HepG2 (cell line): Measurements from ENCODE around the gene KIF19. TPM values are rescaled to one million over a fixed set of nuclear protein-coding genes. Genes with fewer than 3 reads are reported as not detected.

Experiments
- EEA1 ChIP-seq: sonication (generic); formaldehyde crosslinking; IDR thresholded peaks from 2 replicates; pipeline ENCODE4 v1.5.1; 2020; ENCODE audit warnings: mild to moderate bottlenecking, missing genetic modification reagents, borderline replicate concordance
- FOXK1 ChIP-seq: sonication (generic); formaldehyde crosslinking; IDR thresholded peaks from 2 replicates; pipeline ENCODE4 v1.4.0; 2020; ENCODE audit warnings: low read depth, missing genetic modification reagents, borderline replicate concordance
- MAFK ChIP-seq, 2 experiments: IDR thresholded peaks in 1 of 2; conservative IDR thresholded peaks in 1 of 2; 2 replicates each; pipeline ENCODE4 v1.6.1; 2011; ENCODE audit warnings: improper control_type of control experiment in 2 of 2, low read length in 2 of 2
- NR2F1 ChIP-seq, 2 experiments: fragments of 450-650 bp in 1 of 2; formaldehyde crosslinking in 1 of 2; IDR thresholded peaks; 2 replicates each; pipeline versions ENCODE4 v1.5.0 to v1.6.1; 2016 to 2020; ENCODE audit warnings: mild to moderate bottlenecking in 1 of 2, missing compliant biosample characterization in 1 of 2, missing genetic modification reagents in 1 of 2, moderate library complexity in 1 of 2
- ZBTB1 ChIP-seq: sonication (generic); formaldehyde crosslinking; IDR thresholded peaks from 2 replicates; pipeline ENCODE4 v1.4.0; 2020; ENCODE audit warnings: missing genetic modification reagents, borderline replicate concordance
- ZNF224 ChIP-seq: sonication (generic); formaldehyde crosslinking; IDR thresholded peaks from 2 replicates; pipeline ENCODE4 v1.5.0; 2020; ENCODE audit warnings: mild to moderate bottlenecking, missing genetic modification reagents
- ZNF615 ChIP-seq: sonication (generic); formaldehyde crosslinking; IDR thresholded peaks from 2 replicates; pipeline ENCODE4 v1.5.0; 2020; ENCODE audit warnings: mild to moderate bottlenecking, missing genetic modification reagents, borderline replicate concordance
- ZNF709 ChIP-seq: sonication (generic); formaldehyde crosslinking; IDR thresholded peaks from 2 replicates; pipeline ENCODE4 v1.5.0; 2020; ENCODE audit warnings: mild to moderate bottlenecking, missing genetic modification reagents
- ZNF737 ChIP-seq: sonication (generic); formaldehyde crosslinking; IDR thresholded peaks from 2 replicates; pipeline ENCODE4 v1.5.0; 2020; ENCODE audit warnings: missing genetic modification reagents, mild to moderate bottlenecking, borderline replicate concordance
- polyA plus RNA-seq, 8 experiments: library from polyadenylated mRNA; depleted of rRNA in 3 of 8; stranded (reverse) in 7 of 8; unstranded in 1 of 8; fragments of >200 nt; fragmentation: Illumina TruSeq in 4 of 8; extraction: Trizol in 4 of 8; gene quantifications; 2 replicates each; pipeline versions ENCODE4 v1.2.1 to v1.2.3, GENCODE V29; 2011 to 2016; ENCODE audit warnings: low read depth in 4 of 8, missing spikeins in 1 of 8, mixed read lengths in 1 of 8; ENCODE audit not compliant: insufficient read depth in 1 of 8
- total RNA-seq, 5 experiments: library from RNA; depleted of rRNA; stranded (reverse); fragments of >200 nt; fragmentation: Illumina TruSeq; extraction: Trizol; gene quantifications; 2 replicates each; pipeline ENCODE4 v1.2.3, GENCODE V29; 2016; ENCODE audit warnings: low read depth in 1 of 5
- TF ChIP-seq, protein P1 (sequence below): sonication (generic); formaldehyde crosslinking; IDR thresholded peaks from 2 replicates; pipeline ENCODE4 v1.4.0; 2020; ENCODE audit warnings: missing genetic modification reagents, borderline replicate concordance
- TF ChIP-seq, protein P2 (sequence below): IDR thresholded peaks from 2 replicates; pipeline ENCODE4 v1.6.1; 2018; ENCODE audit warnings: missing genetic modification reagents
- TF ChIP-seq, protein P3 (sequence below): sonication (generic); formaldehyde crosslinking; IDR thresholded peaks from 2 replicates; pipeline ENCODE4 v1.8.1; 2023; ENCODE audit warnings: mild to moderate bottlenecking, moderate library complexity, missing genetic modification reagents
- TF ChIP-seq, protein P4 (sequence below): sonication (generic); formaldehyde crosslinking; IDR thresholded peaks from 2 replicates; pipeline ENCODE4 v1.5.1; 2020; ENCODE audit warnings: mild to moderate bottlenecking, missing genetic modification reagents, borderline replicate concordance

The KIF19 gene
- total and polyA plus RNA-seq, 2 of the 13 experiments (the other 11 are each of a cell fraction or from before 2014, with no cell fraction given) = not detected

DNA sequence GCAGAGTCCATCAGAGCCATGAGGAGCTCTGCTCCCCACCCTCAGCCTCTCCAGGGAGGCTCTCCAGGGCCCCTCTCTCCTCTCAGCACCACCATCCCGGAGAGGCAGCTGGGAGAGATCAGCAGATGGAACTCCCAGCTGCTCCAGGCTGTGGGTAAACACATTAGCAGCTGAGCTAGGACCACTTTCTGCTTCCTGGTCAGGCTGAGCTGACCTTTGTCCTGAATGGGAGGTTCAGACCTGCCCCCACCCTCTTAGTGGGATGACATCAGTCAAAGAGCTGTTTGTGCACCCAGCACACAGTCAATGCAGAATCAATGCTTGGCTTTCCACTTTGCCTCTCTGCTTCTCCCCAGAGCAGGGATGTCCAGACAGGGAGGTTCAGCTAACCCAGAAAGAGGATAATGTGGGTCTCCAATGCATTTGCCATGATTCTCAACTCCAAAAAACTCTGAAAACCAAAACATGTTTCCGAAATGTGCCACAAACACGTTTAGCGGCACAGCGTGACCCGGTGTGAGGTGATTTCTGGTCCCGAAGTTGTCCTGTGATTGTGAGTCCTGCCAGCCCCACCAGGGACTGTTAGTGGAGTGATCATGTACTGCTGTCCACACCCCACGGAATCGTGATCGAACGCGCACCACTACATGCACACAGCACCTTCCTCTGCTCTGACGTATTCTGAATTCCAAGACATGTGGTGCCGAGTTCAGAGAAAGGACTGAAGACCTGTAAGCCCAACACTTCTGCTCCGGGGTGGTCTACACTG is 48.0 kb downstream of the KIF19 start (continued):
- TF ChIP-seq, protein P1, sequence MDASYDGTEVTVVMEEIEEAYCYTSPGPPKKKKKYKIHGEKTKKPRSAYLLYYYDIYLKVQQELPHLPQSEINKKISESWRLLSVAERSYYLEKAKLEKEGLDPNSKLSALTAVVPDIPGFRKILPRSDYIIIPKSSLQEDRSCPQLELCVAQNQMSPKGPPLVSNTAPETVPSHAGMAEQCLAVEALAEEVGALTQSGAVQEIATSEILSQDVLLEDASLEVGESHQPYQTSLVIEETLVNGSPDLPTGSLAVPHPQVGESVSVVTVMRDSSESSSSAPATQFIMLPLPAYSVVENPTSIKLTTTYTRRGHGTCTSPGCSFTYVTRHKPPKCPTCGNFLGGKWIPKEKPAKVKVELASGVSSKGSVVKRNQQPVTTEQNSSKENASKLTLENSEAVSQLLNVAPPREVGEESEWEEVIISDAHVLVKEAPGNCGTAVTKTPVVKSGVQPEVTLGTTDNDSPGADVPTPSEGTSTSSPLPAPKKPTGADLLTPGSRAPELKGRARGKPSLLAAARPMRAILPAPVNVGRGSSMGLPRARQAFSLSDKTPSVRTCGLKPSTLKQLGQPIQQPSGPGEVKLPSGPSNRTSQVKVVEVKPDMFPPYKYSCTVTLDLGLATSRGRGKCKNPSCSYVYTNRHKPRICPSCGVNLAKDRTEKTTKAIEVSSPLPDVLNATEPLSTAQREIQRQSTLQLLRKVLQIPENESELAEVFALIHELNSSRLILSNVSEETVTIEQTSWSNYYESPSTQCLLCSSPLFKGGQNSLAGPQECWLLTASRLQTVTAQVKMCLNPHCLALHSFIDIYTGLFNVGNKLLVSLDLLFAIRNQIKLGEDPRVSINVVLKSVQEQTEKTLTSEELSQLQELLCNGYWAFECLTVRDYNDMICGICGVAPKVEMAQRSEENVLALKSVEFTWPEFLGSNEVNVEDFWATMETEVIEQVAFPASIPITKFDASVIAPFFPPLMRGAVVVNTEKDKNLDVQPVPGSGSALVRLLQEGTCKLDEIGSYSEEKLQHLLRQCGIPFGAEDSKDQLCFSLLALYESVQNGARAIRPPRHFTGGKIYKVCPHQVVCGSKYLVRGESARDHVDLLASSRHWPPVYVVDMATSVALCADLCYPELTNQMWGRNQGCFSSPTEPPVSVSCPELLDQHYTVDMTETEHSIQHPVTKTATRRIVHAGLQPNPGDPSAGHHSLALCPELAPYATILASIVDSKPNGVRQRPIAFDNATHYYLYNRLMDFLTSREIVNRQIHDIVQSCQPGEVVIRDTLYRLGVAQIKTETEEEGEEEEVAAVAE (CRISPR knock-in tag) = peak; percentile 69; the same call in 1 of the 2 replicates
- TF ChIP-seq EEA1 = no peak
- TF ChIP-seq ZNF224 (CRISPR knock-in tag) = no peak
- no peak for TF ChIP-seq ZBTB1 (CRISPR knock-in tag)
- no peak for TF ChIP-seq ZNF737
- TF ChIP-seq NR2F1 (CRISPR knock-in tag; IDR thresholded peaks at IDR 0.05) = peak; percentile 75 to 78
- TF ChIP-seq, protein P2, sequence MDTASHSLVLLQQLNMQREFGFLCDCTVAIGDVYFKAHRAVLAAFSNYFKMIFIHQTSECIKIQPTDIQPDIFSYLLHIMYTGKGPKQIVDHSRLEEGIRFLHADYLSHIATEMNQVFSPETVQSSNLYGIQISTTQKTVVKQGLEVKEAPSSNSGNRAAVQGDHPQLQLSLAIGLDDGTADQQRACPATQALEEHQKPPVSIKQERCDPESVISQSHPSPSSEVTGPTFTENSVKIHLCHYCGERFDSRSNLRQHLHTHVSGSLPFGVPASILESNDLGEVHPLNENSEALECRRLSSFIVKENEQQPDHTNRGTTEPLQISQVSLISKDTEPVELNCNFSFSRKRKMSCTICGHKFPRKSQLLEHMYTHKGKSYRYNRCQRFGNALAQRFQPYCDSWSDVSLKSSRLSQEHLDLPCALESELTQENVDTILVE (CRISPR knock-in tag) = peak; percentile 51; the same call in 1 of the 2 replicates
- TF ChIP-seq, protein P3, sequence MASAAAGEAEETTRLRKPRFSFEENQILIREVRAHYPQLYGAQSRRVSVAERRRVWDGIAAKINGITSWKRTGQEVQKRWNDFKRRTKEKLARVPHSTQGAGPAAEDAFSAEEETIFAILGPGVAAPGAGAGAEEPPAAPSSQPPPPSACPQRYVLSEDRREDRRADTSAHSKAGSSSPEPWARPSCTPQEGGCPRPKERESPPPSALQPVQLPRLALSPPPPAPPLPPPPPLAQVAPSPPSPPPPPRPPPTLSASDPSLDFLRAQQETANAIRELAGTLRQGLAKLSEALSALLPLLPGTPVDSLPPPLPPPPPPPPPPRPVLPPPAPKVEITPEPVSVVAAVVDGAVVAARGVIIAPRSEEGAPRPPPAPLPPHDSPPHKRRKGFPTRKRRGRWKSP (CRISPR knock-in tag) = peak; percentile 65; the same call in 1 of the 2 replicates
- 0 out of 4 replicates have a peak, but pooled peaks of 1 of the 2 experiments have one; percentile 1 for TF ChIP-seq MAFK (conservative IDR thresholded peaks at IDR 0.05 in 1 of 2, IDR thresholded peaks at IDR 0.05 in 1 of 2; ENCODE audit: low read length in 2 of 2)
- TF ChIP-seq, protein P4, sequence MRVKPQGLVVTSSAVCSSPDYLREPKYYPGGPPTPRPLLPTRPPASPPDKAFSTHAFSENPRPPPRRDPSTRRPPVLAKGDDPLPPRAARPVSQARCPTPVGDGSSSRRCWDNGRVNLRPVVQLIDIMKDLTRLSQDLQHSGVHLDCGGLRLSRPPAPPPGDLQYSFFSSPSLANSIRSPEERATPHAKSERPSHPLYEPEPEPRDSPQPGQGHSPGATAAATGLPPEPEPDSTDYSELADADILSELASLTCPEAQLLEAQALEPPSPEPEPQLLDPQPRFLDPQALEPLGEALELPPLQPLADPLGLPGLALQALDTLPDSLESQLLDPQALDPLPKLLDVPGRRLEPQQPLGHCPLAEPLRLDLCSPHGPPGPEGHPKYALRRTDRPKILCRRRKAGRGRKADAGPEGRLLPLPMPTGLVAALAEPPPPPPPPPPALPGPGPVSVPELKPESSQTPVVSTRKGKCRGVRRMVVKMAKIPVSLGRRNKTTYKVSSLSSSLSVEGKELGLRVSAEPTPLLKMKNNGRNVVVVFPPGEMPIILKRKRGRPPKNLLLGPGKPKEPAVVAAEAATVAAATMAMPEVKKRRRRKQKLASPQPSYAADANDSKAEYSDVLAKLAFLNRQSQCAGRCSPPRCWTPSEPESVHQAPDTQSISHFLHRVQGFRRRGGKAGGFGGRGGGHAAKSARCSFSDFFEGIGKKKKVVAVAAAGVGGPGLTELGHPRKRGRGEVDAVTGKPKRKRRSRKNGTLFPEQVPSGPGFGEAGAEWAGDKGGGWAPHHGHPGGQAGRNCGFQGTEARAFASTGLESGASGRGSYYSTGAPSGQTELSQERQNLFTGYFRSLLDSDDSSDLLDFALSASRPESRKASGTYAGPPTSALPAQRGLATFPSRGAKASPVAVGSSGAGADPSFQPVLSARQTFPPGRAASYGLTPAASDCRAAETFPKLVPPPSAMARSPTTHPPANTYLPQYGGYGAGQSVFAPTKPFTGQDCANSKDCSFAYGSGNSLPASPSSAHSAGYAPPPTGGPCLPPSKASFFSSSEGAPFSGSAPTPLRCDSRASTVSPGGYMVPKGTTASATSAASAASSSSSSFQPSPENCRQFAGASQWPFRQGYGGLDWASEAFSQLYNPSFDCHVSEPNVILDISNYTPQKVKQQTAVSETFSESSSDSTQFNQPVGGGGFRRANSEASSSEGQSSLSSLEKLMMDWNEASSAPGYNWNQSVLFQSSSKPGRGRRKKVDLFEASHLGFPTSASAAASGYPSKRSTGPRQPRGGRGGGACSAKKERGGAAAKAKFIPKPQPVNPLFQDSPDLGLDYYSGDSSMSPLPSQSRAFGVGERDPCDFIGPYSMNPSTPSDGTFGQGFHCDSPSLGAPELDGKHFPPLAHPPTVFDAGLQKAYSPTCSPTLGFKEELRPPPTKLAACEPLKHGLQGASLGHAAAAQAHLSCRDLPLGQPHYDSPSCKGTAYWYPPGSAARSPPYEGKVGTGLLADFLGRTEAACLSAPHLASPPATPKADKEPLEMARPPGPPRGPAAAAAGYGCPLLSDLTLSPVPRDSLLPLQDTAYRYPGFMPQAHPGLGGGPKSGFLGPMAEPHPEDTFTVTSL (CRISPR knock-in tag) = peak; percentile 71; the same call in 1 of the 2 replicates
- TF ChIP-seq ZNF615 (CRISPR knock-in tag) = no peak
- TF ChIP-seq ZNF709 (CRISPR knock-in tag) = 0 out of 2 replicates have a peak, but pooled peaks have one; percentile 4
- peak; percentile 73; the same call in 1 of the 2 replicates for TF ChIP-seq FOXK1 (CRISPR knock-in tag)
